Natural killer cell (primary cell): ENCODE measurements around the gene TEAD1. TPM values are rescaled to one million over a fixed set of nuclear protein-coding genes. Genes with fewer than 3 reads are reported as not detected.

Experiments
- ATAC-seq, 3 donors: fragments of 150-1000 bp in 2 of 3; fragments of 200-7000 bp in 1 of 3; cut with Tn5 transposase; 1 replicate in 1 of 3; 2 replicates in 2 of 3; pipeline ENCODE4 v1.10.0; 2021; ENCODE audit warnings: mild to moderate bottlenecking in 2 of 3, moderate library complexity in 2 of 3
- DNase-seq, 2 donors: peaks; one replicate each; pipeline versions ENCODE4 v3.0.0 to v3.0.0-alpha.2; 2013 to 2021; ENCODE audit warnings: mixed read lengths in 1 of 2
- H3K27ac ChIP-seq: one replicate; pipeline ENCODE4 v1.5.1; 2013; ENCODE audit warnings: mild to moderate bottlenecking, low read length
- H3K27me3 ChIP-seq: one replicate; pipeline ENCODE4 v1.6.1; 2013; ENCODE audit warnings: low read length; ENCODE audit not compliant: control insufficient read depth, insufficient read depth
- H3K36me3 ChIP-seq: one replicate; pipeline ENCODE4 v1.6.1; 2013; ENCODE audit warnings: low read length; ENCODE audit not compliant: control insufficient read depth, insufficient read depth
- H3K4me1 ChIP-seq: one replicate; pipeline ENCODE4 v1.6.1; 2013; ENCODE audit warnings: low read length; ENCODE audit not compliant: control insufficient read depth, insufficient read depth
- H3K4me3 ChIP-seq: one replicate; pipeline ENCODE4 v1.5.1; 2013; ENCODE audit warnings: low read length
- H3K9me3 ChIP-seq: one replicate; pipeline ENCODE4 v1.6.1; 2013; ENCODE audit warnings: low read length; ENCODE audit not compliant: control insufficient read depth, insufficient read depth
- H3K27ac Mint-ChIP-seq, 2 donors: one replicate each; pipeline ENCODE4 v1.8.0; 2022; ENCODE audit warnings: mild to moderate bottlenecking in 2 of 2, mixed read lengths in 2 of 2, moderate library complexity in 1 of 2
- H3K27me3 Mint-ChIP-seq, 2 donors: one replicate each; pipeline ENCODE4 v1.8.0; 2022; ENCODE audit warnings: low read depth in 2 of 2, mixed read lengths in 2 of 2
- H3K36me3 Mint-ChIP-seq: one replicate; pipeline ENCODE4 v1.8.0; 2022; ENCODE audit warnings: mixed read lengths
- H3K4me1 Mint-ChIP-seq, 2 donors: one replicate each; pipeline ENCODE4 v1.8.0; 2022; ENCODE audit warnings: mixed read lengths in 2 of 2
- H3K4me3 Mint-ChIP-seq: one replicate; pipeline ENCODE4 v1.8.0; 2022; ENCODE audit warnings: mild to moderate bottlenecking, moderate library complexity, mixed read lengths
- H3K9me3 Mint-ChIP-seq, 2 donors: one replicate each; pipeline ENCODE4 v1.8.0; 2022; ENCODE audit warnings: mixed read lengths in 2 of 2
- CTCF ChIP-seq: fragments of 200-600 bp; IDR thresholded peaks from one replicate; pipeline ENCODE4 v1.8.0; 2022; ENCODE audit warnings: antibody characterized with exemption
- WGBS: methylation state at CpG from one replicate; pipeline ENCODE4 v1.1.7; 2013; ENCODE audit warnings: missing lambda C conversion rate; ENCODE audit not compliant: insufficient coverage; 5-methylcytosine and 5-hydroxymethylcytosine counted together
- intact Hi-C: fragments of 100-400 bp; cut with micrococcal nuclease; formaldehyde crosslinking; loops from one replicate; pipeline ENCODE4 v1.14.2; 2022
- total RNA-seq, 4 donors: library from RNA; stranded (reverse); fragments of 120-200 nt in 1 of 4; gene quantifications; one replicate each; pipeline versions ENCODE4 v1.2.3 to v1.2.4, GENCODE V29; 2013 to 2022

Gene TEAD1
- total RNA-seq, 3 donors from 2014 or later (not counting 1 experiment from before 2014, with no cell fraction given) = not detected

GRCh38 chr11:12749442-12749841, 75.2 kb downstream of the TEAD1 start:
- H3K27me3 ChIP-seq = no peaks in the 10 kb centered on the region
- H3K27ac ChIP-seq = no peak overlapping the region
- H3K4me1 Mint-ChIP-seq = no peaks in the 10 kb centered on the region
- no peaks in the 10 kb centered on the region for H3K4me1 ChIP-seq
- H3K4me3 ChIP-seq = no peak overlapping the region
- no peak for ATAC-seq
- no peak for TF ChIP-seq CTCF
- H3K36me3 Mint-ChIP-seq = no peaks in the 10 kb centered on the region
- no peak overlapping the region for H3K4me3 Mint-ChIP-seq
- no peaks in the 10 kb centered on the region for H3K9me3 ChIP-seq
- no peak for DNase-seq
- WGBS = 86% methylated on average over 6 of the region's 6 CpGs
- intact Hi-C loops = no loop called here
- peaks cover 0 to 6% of the 10 kb centered on the region in 2 donors for H3K27me3 Mint-ChIP-seq
- H3K9me3 Mint-ChIP-seq = no peaks in the 10 kb centered on the region
- H3K27ac Mint-ChIP-seq = no peak overlapping the region
- no peaks in the 10 kb centered on the region for H3K36me3 ChIP-seq

- Histone ChIP-seq H3K9me3 (no peaks in the 10 kb centered on the region), H3K36me3 (no peaks in the 10 kb centered on the region), H3K4me1 (no peaks in the 10 kb centered on the region), H3K27me3 (no peaks in the 10 kb centered on the region), H3K27ac (no peak overlapping the region), H3K4me3 (no peak overlapping the region)
- Mint-ChIP-seq H3K36me3 (no peaks in the 10 kb centered on the region), H3K27ac (no peak overlapping the region), H3K4me1 (no peaks in the 10 kb centered on the region), H3K27me3 (peaks cover under 1 to 6% of the 10 kb centered on the region in 2 donors), H3K4me3 (no peak overlapping the region), H3K9me3 (no peaks in the 10 kb centered on the region)
- intact Hi-C loops = no loop called here
- WGBS = 84% methylated on average over 4 of the region's 5 CpGs
- DNase-seq (no peak), ATAC-seq (no peak)
- no peak for TF ChIP-seq CTCF
These were observed 76.0 kb downstream of the TEAD1 start for GRCh38 chr11:12750181-12750580.

- DNase-seq (no peak), ATAC-seq (no peak)
- H3K4me3 Mint-ChIP-seq = no peak overlapping the region
- no peak overlapping the region for H3K27ac Mint-ChIP-seq
- H3K4me1 Mint-ChIP-seq = no peaks in the 10 kb centered on the region
- Histone ChIP-seq H3K4me1 (no peaks in the 10 kb centered on the region), H3K9me3 (no peaks in the 10 kb centered on the region), H3K27ac (no peak overlapping the region), H3K4me3 (no peak overlapping the region), H3K27me3 (no peaks in the 10 kb centered on the region), H3K36me3 (no peaks in the 10 kb centered on the region)
- no peaks in the 10 kb centered on the region for H3K36me3 Mint-ChIP-seq
- H3K27me3 Mint-ChIP-seq = peaks cover 6 to 9% of the 10 kb centered on the region in 2 donors
- TF ChIP-seq CTCF = no peak
- intact Hi-C loops = no loop called here
- no peaks in the 10 kb centered on the region for H3K9me3 Mint-ChIP-seq
- 93% methylated on average over 7 of the region's 8 CpGs for WGBS
These were observed 78.8 kb downstream of the TEAD1 start for GRCh38 chr11:12752868-12753524.

- no peaks in the 10 kb centered on the region for H3K4me1 Mint-ChIP-seq
- no peaks in the 10 kb centered on the region for H3K9me3 Mint-ChIP-seq
- H3K27me3 Mint-ChIP-seq = peaks cover 8 to 9% of the 10 kb centered on the region in 2 donors
These were observed 79.8 kb downstream of the TEAD1 start for GRCh38 chr11:12754021-12754420.

More at GRCh38 chr11:12754021-12754420, 79.8 kb downstream of the TEAD1 start:
- intact Hi-C loops = no loop called here
- H3K27me3 ChIP-seq = no peaks in the 10 kb centered on the region
- DNase-seq (no peak), ATAC-seq (no peak)
- H3K36me3 ChIP-seq = no peaks in the 10 kb centered on the region
- H3K4me3 ChIP-seq = no peak overlapping the region
- no peak for TF ChIP-seq CTCF
- 88% methylated on average over 1 of the region's 3 CpGs for WGBS
- H3K4me1 ChIP-seq = no peaks in the 10 kb centered on the region
- H3K4me3 Mint-ChIP-seq = no peak overlapping the region
- H3K36me3 Mint-ChIP-seq = no peaks in the 10 kb centered on the region
- H3K27ac Mint-ChIP-seq = no peak overlapping the region
- no peak overlapping the region for H3K27ac ChIP-seq
- H3K9me3 ChIP-seq = no peaks in the 10 kb centered on the region
